Peyer's patch (tissue), 4 donors: ENCODE data around the gene ISLR2. TPM values are rescaled to one million over a fixed set of nuclear protein-coding genes. Genes with fewer than 3 reads are reported as not detected.

Source experiments
- DNase-seq, 3 donors: peaks; one replicate each; pipeline ENCODE4 v3.0.0-alpha.2; 2017 to 2019
- H3K27ac ChIP-seq, 4 donors: fragments of 200-600 bp; sonication (generic); one replicate each; pipeline ENCODE4 v1.5.1; 2016 to 2019
- H3K27me3 ChIP-seq, 2 donors: fragments of 200-600 bp; sonication (generic); one replicate each; pipeline ENCODE4 v1.5.1; 2019
- H3K36me3 ChIP-seq, 3 donors: fragments of 200-600 bp; sonication (generic); one replicate each; pipeline ENCODE4 v1.5.1; 2016 to 2019
- H3K4me1 ChIP-seq, 4 donors: fragments of 200-600 bp; sonication (generic); one replicate each; pipeline ENCODE4 v1.5.1; 2016 to 2019
- H3K4me3 ChIP-seq, 4 donors: fragments of 200-600 bp; sonication (generic); 1 replicate in 3 of 4; 2 replicates in 1 of 4; pipeline ENCODE4 v1.5.1; 2016 to 2019; ENCODE audit warnings: mild to moderate bottlenecking in 1 of 4
- H3K9me3 ChIP-seq, 4 donors: fragments of 200-600 bp; sonication (generic); one replicate each; pipeline ENCODE4 v1.5.1; 2016 to 2019; ENCODE audit warnings: mild to moderate bottlenecking in 1 of 4
- POLR2A ChIP-seq, 2 donors: fragments of 450-650 bp; IDR thresholded peaks; one replicate each; pipeline ENCODE4 v1.5.1; 2017; ENCODE audit warnings: antibody characterized with exemption in 2 of 2, mild to moderate bottlenecking in 2 of 2, moderate library complexity in 2 of 2
- total RNA-seq, 4 donors: library from RNA; depleted of rRNA; stranded (reverse); fragments of >200 nt; gene quantifications; one replicate each; pipeline ENCODE4 v1.1.0, GENCODE V29; 2016
- TF ChIP-seq, protein P1 (sequence below), 6 experiments: fragments of 450-650 bp in 4 of 6; fragments of 200-600 bp in 2 of 6; sonication (generic) in 1 of 6; IDR thresholded peaks; one replicate each; pipeline ENCODE4 v1.5.1; 2017 to 2019; ENCODE audit warnings: antibody characterized with exemption in 6 of 6, mild to moderate bottlenecking in 3 of 6, moderate library complexity in 1 of 6

The ISLR2 gene
- total RNA-seq, 4 donors from 2014 or later, result 0.66 to 0.94 (median 0.70) TPM; not detected in 1

DNA sequence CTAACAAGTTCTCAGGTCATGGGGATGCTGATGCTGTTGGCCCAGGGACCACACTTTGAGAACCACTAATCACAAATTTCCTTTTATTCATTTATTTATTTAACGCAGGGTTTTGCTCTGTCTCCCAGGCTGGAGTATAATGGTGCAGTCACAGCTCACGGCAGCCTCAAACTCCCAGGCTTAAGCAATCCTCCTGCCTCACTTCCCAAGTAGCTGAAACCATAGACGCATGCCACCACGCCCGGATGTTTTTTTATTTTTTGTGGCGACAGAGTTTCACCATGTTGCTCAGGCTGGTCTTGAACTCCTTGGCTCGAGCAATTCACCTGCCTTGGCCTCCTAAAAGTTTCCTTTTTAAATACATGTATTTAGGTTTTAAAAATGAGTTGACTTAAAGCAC is 20.7 kb upstream of the ISLR2 start:
- Histone ChIP-seq H3K27me3 (no peaks in the 10 kb centered on the region), H3K36me3 (no peaks in the 10 kb centered on the region), H3K27ac (no peak overlapping the region), H3K4me1 (no peaks in the 10 kb centered on the region), H3K9me3 (no peaks in the 10 kb centered on the region), H3K4me3 (no peak overlapping the region)
- no peak for DNase-seq
- no peak for TF ChIP-seq POLR2A (IDR thresholded peaks at IDR 0.05)
- TF ChIP-seq, protein P1, sequence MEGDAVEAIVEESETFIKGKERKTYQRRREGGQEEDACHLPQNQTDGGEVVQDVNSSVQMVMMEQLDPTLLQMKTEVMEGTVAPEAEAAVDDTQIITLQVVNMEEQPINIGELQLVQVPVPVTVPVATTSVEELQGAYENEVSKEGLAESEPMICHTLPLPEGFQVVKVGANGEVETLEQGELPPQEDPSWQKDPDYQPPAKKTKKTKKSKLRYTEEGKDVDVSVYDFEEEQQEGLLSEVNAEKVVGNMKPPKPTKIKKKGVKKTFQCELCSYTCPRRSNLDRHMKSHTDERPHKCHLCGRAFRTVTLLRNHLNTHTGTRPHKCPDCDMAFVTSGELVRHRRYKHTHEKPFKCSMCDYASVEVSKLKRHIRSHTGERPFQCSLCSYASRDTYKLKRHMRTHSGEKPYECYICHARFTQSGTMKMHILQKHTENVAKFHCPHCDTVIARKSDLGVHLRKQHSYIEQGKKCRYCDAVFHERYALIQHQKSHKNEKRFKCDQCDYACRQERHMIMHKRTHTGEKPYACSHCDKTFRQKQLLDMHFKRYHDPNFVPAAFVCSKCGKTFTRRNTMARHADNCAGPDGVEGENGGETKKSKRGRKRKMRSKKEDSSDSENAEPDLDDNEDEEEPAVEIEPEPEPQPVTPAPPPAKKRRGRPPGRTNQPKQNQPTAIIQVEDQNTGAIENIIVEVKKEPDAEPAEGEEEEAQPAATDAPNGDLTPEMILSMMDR (IDR thresholded peaks at IDR 0.05), result no peak

DNA sequence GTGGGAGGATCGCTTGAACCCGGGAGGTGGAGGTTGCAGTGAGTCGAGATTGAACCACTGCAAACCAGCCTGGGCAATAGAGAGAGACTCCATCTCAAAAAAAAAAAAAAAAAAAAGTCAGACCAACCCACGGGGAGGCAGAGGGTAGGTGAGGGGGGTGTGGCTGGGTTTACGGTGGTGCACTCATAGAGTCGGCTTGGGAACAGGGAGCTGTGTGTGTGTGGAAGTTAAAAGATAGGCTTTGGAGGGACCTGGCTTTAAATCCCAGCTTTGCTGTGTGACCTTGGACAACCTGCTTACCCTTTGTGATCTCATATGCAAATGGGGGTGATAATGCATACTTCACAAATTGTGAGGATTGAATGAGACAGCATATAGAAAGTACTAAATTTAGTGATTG is 10.0 kb upstream of the ISLR2 start:
- DNase-seq, result no peak
- Histone ChIP-seq H3K27me3 (no peaks in the 10 kb centered on the region), H3K9me3 (no peaks in the 10 kb centered on the region), H3K27ac (no peak overlapping the region), H3K36me3 (no peaks in the 10 kb centered on the region), H3K4me3 (no peak overlapping the region), H3K4me1 (peaks cover 0 to 6% (median 3%) of the 10 kb centered on the region in 4 donors)
- TF ChIP-seq POLR2A (IDR thresholded peaks at IDR 0.05), result no peak
- TF ChIP-seq, protein P1 (IDR thresholded peaks at IDR 0.05), result no peak

DNA sequence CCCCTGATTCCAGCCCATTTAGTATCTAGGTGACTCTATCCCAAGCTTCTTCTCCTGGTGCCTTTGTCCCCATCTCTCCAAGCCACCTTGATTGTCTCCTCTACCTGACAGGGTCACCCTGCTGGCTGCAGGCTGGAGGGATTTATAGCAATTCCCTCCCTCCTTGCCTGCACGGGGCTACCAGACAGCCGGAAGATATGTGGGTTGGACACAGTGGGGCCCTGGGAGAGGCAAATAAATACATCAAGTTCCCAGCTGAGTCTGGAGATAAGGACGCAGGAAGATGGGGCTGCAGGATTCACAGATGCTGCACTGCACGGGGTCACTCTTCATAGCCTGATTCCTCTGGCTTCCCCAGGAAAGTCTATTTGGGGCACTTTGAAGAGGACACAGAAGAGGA is 9.3 kb upstream of the ISLR2 start:
- no peaks in the 10 kb centered on the region for H3K9me3 ChIP-seq
- DNase-seq, result no peak
- H3K27me3 ChIP-seq, result no peaks in the 10 kb centered on the region
- no peak overlapping the region for H3K27ac ChIP-seq
- H3K4me1 ChIP-seq, result peaks cover 0 to 6% (median 3%) of the 10 kb centered on the region in 4 donors
- H3K36me3 ChIP-seq, result no peaks in the 10 kb centered on the region
- TF ChIP-seq, protein P1 (IDR thresholded peaks at IDR 0.05), result no peak
- TF ChIP-seq POLR2A (IDR thresholded peaks at IDR 0.05), result no peak
- H3K4me3 ChIP-seq, result no peak overlapping the region

DNA sequence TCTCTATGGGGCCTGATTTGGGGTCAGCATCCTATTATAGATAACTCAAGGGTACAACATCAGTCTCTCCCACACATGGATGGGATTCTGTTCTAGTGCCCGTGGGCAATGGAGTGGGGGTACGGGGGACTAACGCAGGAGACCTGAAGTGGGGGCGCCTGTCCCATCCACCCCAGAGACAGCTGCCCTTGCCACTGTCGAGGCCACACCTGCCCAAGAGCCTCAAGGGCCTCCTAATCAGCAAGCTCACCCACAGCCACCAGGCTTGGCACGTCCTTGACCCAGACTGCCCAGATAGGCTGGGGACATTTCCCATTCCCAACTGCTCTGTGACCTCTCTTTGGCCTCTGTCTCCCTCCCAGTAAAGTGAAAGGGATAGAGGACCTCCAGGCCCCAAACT is 8.5 kb upstream of the ISLR2 start:
- TF ChIP-seq, protein P1 (IDR thresholded peaks at IDR 0.05), result no peak
- TF ChIP-seq POLR2A (IDR thresholded peaks at IDR 0.05), result no peak
- peak overlapping the region in 1 of 4 donors; percentile 72 for H3K27ac ChIP-seq
- no peak overlapping the region for H3K4me3 ChIP-seq
- H3K36me3 ChIP-seq, result no peaks in the 10 kb centered on the region
- no peaks in the 10 kb centered on the region for H3K27me3 ChIP-seq
- DNase-seq, result no peak
- peaks cover 0 to 6% (median 3%) of the 10 kb centered on the region in 4 donors for H3K4me1 ChIP-seq
- H3K9me3 ChIP-seq, result no peaks in the 10 kb centered on the region

DNA sequence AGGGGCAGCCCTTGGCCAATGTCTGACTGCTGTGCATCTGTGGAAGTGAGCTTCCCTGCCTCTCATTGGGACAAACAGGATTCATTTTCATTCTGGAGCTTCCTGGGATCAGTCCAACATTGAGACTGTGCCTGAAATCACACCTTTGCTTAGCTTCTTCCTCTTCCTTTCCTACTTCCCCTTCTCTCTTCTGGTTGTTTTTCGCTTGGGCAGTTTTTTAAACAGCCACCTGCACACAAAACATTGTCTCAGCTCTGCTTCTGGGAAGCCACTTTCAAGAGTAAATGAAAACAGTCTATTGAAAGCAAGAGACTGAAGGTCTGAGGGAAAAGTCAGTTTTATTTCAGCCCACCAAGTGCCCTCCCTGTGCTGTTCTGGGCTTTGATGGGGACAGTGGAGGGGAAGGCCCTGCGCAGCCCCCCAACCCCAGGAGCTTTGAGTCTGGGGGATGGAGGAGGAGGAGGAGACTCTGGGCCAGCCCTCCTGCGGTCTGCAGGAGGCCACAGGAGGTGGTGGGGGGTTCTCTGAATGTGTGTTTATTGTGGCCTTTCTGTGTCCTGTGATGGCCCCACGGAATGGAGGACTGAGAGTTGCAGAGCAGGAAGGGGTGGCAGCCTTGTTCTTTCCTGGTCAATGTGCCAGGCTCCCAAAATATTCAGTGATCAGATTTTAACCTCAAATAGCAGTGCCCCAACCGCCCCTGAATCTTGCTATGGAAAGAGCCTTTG is 7.8 kb upstream of the ISLR2 start:
- Histone ChIP-seq H3K4me3 (no peak overlapping the region), H3K27ac (peak overlapping the region in 2 of 4 donors; percentile 22 to 72), H3K4me1 (peaks cover 0 to 11% (median 3%) of the 10 kb centered on the region in 4 donors), H3K36me3 (no peaks in the 10 kb centered on the region), H3K27me3 (no peaks in the 10 kb centered on the region), H3K9me3 (no peaks in the 10 kb centered on the region)
- peak in 1 of 3 donors; percentile 33 for DNase-seq
- TF ChIP-seq POLR2A (IDR thresholded peaks at IDR 0.05), result no peak
- TF ChIP-seq, protein P1 (IDR thresholded peaks at IDR 0.05), result no peak
